DOHH2 (cell line): ENCODE results near the gene SLC5A11.

Experiments
- H3F3A ChIP-seq: fragments of 200-600 bp; sonication (generic), shearing (Covaris generic); 2 replicates; pipeline ENCODE4 v1.6.0; 2016; ENCODE audit warnings: antibody characterized with exemption, mild to moderate bottlenecking; ENCODE audit not compliant: control insufficient read depth, insufficient read depth
- H3K27ac ChIP-seq: fragments of 200-600 bp; sonication (generic); 2 replicates; pipeline ENCODE4 v1.5.1; 2014; ENCODE audit warnings: low read depth, mild to moderate bottlenecking, low read length, moderate library complexity
- H3K27me3 ChIP-seq: fragments of 200-600 bp; sonication (generic); 2 replicates; pipeline ENCODE4 v1.6.1; 2014; ENCODE audit warnings: mild to moderate bottlenecking, low read length, mixed read lengths; ENCODE audit not compliant: control insufficient read depth
- H3K36me3 ChIP-seq: fragments of 200-600 bp; sonication (generic); 2 replicates; pipeline ENCODE4 v1.6.1; 2014; ENCODE audit warnings: mild to moderate bottlenecking, low read length, moderate library complexity, mixed read lengths; ENCODE audit not compliant: control insufficient read depth
- H3K4me1 ChIP-seq: fragments of 200-600 bp; sonication (generic); 2 replicates; pipeline ENCODE4 v1.6.1; 2014; ENCODE audit warnings: mild to moderate bottlenecking, low read length, mixed read lengths; ENCODE audit not compliant: control insufficient read depth
- H3K4me2 ChIP-seq: fragments of 200-600 bp; sonication (generic); 2 replicates; pipeline ENCODE4 v1.6.0; 2014; ENCODE audit warnings: mild to moderate bottlenecking, low read length, moderate library complexity
- H3K4me3 ChIP-seq: fragments of 200-600 bp; sonication (generic); 2 replicates; pipeline ENCODE4 v1.5.1; 2014; ENCODE audit warnings: mild to moderate bottlenecking, low read length, mixed read lengths
- H3K79me2 ChIP-seq: fragments of 200-600 bp; sonication (generic); 2 replicates; pipeline ENCODE4 v1.6.1; 2014; ENCODE audit warnings: mild to moderate bottlenecking, low read length, mixed read lengths; ENCODE audit not compliant: control insufficient read depth
- H3K9me2 ChIP-seq: fragments of 200-600 bp; sonication (generic); replicated peaks from 2 replicates; pipeline ENCODE4 v1.6.1; 2014; ENCODE audit warnings: mild to moderate bottlenecking, low read length, mixed read lengths; ENCODE audit not compliant: control insufficient read depth
- H3K9me3 ChIP-seq: fragments of 200-600 bp; sonication (generic); 2 replicates; pipeline ENCODE4 v1.6.1; 2014; ENCODE audit warnings: antibody characterized with exemption, low read length, mixed read lengths; ENCODE audit not compliant: control insufficient read depth, insufficient read depth
- H4K20me1 ChIP-seq: fragments of 200-600 bp; sonication (generic); 2 replicates; pipeline ENCODE4 v1.6.0; 2014; ENCODE audit warnings: low read depth, mild to moderate bottlenecking, antibody characterized with exemption, low read length, moderate library complexity; ENCODE audit not compliant: control insufficient read depth, insufficient read depth
- CTCF ChIP-seq: fragments of 200-600 bp; sonication (generic); IDR thresholded peaks from one replicate; pipeline ENCODE4 v1.5.1; 2014; ENCODE audit warnings: antibody characterized with exemption, mild to moderate bottlenecking, low read depth, low read length; ENCODE audit not compliant: poor library complexity, severe bottlenecking
- EZH2phosphoT487 ChIP-seq: fragments of 200-600 bp; sonication (generic); IDR thresholded peaks from 2 replicates; pipeline ENCODE4 v1.6.1; 2017; ENCODE audit warnings: borderline replicate concordance, mild to moderate bottlenecking, antibody characterized with exemption, low read length, moderate library complexity, mixed read lengths

Gene SLC5A11

DNA sequence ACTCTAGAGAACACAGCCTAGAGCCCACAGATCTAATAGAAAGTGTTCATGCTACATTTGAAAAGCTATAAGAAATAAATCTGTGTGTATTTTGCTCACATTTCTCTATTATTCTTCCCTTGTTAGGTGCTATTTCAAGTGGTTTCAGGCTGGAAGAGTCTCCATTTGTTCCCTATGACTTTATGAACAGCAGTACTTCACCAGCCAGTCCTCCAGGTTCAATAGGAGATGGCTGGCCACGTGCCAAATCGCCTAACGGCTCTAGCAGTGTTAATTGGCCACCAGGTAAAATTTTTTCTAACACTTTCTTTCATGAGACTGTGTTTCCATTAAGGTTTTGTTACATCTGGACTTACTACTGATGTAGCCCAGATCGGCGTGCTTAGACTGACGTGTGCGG, 30.7 kb upstream of the SLC5A11 start:
- no peaks in the 10 kb centered on the region for H3K27me3 ChIP-seq
- H4K20me1 ChIP-seq, result no peaks in the 10 kb centered on the region
- no peak for TF ChIP-seq CTCF
- no peak for TF ChIP-seq EZH2phosphoT487
- H3K79me2 ChIP-seq, result no peaks in the 10 kb centered on the region
- no peaks in the 10 kb centered on the region for H3K9me3 ChIP-seq
- no peak overlapping the region for H3K4me2 ChIP-seq
- H3K27ac ChIP-seq, result no peak overlapping the region
- H3K36me3 ChIP-seq, result peaks cover 82% of the 10 kb centered on the region
- no peak overlapping the region for H3K4me3 ChIP-seq
- H3F3A ChIP-seq, result no peaks in the 10 kb centered on the region
- H3K4me1 ChIP-seq, result no peaks in the 10 kb centered on the region
- no peaks in the 10 kb centered on the region for H3K9me2 ChIP-seq

DNA sequence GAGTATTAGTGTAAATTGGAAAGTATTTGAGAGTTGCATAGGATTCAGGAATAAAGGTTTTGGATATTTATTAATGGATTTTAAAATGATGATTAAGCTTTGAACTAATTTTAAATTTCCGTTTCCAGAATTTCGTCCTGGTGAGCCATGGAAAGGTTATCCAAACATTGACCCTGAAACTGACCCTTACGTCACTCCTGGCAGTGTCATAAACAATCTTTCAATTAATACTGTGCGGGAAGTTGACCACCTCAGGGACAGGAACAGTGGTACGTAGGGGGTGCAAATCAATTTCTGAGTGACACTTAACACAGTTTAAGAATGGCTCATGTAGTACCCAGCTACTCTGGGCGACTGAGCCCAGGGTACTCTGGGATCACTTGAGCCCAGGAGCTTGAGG, 29.1 kb upstream of the SLC5A11 start:
- Histone ChIP-seq H3K27ac (no peak overlapping the region), H3F3A (no peaks in the 10 kb centered on the region), H3K79me2 (no peaks in the 10 kb centered on the region), H3K4me2 (no peak overlapping the region), H3K4me1 (no peaks in the 10 kb centered on the region), H4K20me1 (no peaks in the 10 kb centered on the region), H3K27me3 (no peaks in the 10 kb centered on the region), H3K4me3 (no peak overlapping the region), H3K9me3 (no peaks in the 10 kb centered on the region), H3K9me2 (no peaks in the 10 kb centered on the region), H3K36me3 (peaks cover 85% of the 10 kb centered on the region)
- TF ChIP-seq CTCF (no peak), EZH2phosphoT487 (no peak)

GRCh38 chr16:24819462-24820040, 26.2 kb upstream of the SLC5A11 start:
- Histone ChIP-seq H3K9me3 (no peaks in the 10 kb centered on the region), H3F3A (0 out of 2 replicates have a peak, but pooled peaks cover under 1% of the 10 kb centered on the region), H3K36me3 (peaks cover 84% of the 10 kb centered on the region), H4K20me1 (no peaks in the 10 kb centered on the region), H3K4me2 (no peak overlapping the region), H3K27ac (no peak overlapping the region), H3K79me2 (no peaks in the 10 kb centered on the region), H3K4me1 (no peaks in the 10 kb centered on the region), H3K9me2 (no peaks in the 10 kb centered on the region), H3K4me3 (no peak overlapping the region), H3K27me3 (no peaks in the 10 kb centered on the region)
- TF ChIP-seq CTCF, result no peak
- TF ChIP-seq EZH2phosphoT487, result no peak

GRCh38 chr16:24820522-24820921, 25.2 kb upstream of the SLC5A11 start:
- Histone ChIP-seq H3K27me3 (no peaks in the 10 kb centered on the region), H3K27ac (no peak overlapping the region), H4K20me1 (no peaks in the 10 kb centered on the region), H3K4me3 (no peak overlapping the region), H3K4me2 (no peak overlapping the region), H3K9me3 (no peaks in the 10 kb centered on the region), H3K79me2 (no peaks in the 10 kb centered on the region), H3K4me1 (no peaks in the 10 kb centered on the region), H3K36me3 (peaks cover 77% of the 10 kb centered on the region), H3F3A (peaks cover 7% of the 10 kb centered on the region; the same call in 1 of the 2 replicates), H3K9me2 (no peaks in the 10 kb centered on the region)
- TF ChIP-seq CTCF, result no peak
- TF ChIP-seq EZH2phosphoT487, result no peak
